ENCODE measurements around the gene PRKCE. TPM values are rescaled to one million over a fixed set of nuclear protein-coding genes. Genes with fewer than 3 reads are reported as not detected.

PRKCE gene
- total RNA-seq, 2 experiments from 2014 or later = 17.0 to 42.1 TPM

DNA sequence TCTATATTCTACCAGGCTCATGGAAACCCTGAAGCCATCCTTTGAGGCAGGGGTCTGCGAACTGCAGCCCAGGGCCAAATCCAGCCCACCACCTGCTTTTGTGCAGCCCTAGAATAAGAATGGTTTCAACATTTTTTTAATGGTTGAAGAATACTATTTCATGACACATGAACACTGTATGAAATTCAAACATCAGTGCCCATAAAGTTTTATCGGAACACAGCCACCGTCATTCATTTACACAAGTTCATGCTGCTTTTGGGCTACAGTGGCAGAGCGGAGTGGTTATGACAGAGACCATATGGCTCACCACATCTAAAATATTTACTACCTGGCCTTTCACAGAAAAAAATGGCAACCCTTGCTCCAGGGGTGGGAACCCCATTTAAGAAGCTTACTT is 521.6 kb downstream of the PRKCE start:
- H4K20me1 ChIP-seq (ENCODE audit: insufficient read depth, low read length) = no peaks in the 10 kb centered on the region
- no peak overlapping the region for H3K4me2 ChIP-seq (ENCODE audit: low read length)
- ChIA-PET CTCF (ENCODE audit: unreplicated experiment) (no interaction called here), POLR2A (no interaction called here)
- H3K4me3 ChIP-seq (ENCODE audit: low read depth, low read length, poor library complexity, severe bottlenecking) = no peak overlapping the region
- intact Hi-C loops (cut with micrococcal nuclease; ENCODE audit: unreplicated experiment) = no loop called here
- no peaks in the 10 kb centered on the region for H3K9me3 ChIP-seq (ENCODE audit: low read length)
- BruUV-seq (replicated peaks) = no TSS peak
- no peak overlapping the region for H2AFZ ChIP-seq (ENCODE audit: low read length)
- no peaks in the 10 kb centered on the region for H3K9me2 ChIP-seq (ENCODE audit: insufficient read depth, low read length)
- no peak overlapping the region for H3K27ac ChIP-seq (ENCODE audit: low read depth, low read length, poor library complexity, severe bottlenecking)
- no peaks in the 10 kb centered on the region for H3K36me3 ChIP-seq (ENCODE audit: insufficient read depth, low read length)
- no peak for DNase-seq (ENCODE audit: low spot score)
- TF ChIP-seq, protein P1, sequence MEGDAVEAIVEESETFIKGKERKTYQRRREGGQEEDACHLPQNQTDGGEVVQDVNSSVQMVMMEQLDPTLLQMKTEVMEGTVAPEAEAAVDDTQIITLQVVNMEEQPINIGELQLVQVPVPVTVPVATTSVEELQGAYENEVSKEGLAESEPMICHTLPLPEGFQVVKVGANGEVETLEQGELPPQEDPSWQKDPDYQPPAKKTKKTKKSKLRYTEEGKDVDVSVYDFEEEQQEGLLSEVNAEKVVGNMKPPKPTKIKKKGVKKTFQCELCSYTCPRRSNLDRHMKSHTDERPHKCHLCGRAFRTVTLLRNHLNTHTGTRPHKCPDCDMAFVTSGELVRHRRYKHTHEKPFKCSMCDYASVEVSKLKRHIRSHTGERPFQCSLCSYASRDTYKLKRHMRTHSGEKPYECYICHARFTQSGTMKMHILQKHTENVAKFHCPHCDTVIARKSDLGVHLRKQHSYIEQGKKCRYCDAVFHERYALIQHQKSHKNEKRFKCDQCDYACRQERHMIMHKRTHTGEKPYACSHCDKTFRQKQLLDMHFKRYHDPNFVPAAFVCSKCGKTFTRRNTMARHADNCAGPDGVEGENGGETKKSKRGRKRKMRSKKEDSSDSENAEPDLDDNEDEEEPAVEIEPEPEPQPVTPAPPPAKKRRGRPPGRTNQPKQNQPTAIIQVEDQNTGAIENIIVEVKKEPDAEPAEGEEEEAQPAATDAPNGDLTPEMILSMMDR (conservative IDR thresholded peaks at IDR 0.05; ENCODE audit: low read length) = no peak
- TF ChIP-seq EZH2phosphoT487 (IDR thresholded peaks at IDR 0.05; ENCODE audit: borderline replicate concordance, low read depth, low read length) = no peak
- no peaks in the 10 kb centered on the region for H3K79me2 ChIP-seq (ENCODE audit: insufficient read depth, low read depth, low read length)
- no peaks in the 10 kb centered on the region for H3K4me1 ChIP-seq (ENCODE audit: insufficient read depth, low read length, poor library complexity, severe bottlenecking)

DNA sequence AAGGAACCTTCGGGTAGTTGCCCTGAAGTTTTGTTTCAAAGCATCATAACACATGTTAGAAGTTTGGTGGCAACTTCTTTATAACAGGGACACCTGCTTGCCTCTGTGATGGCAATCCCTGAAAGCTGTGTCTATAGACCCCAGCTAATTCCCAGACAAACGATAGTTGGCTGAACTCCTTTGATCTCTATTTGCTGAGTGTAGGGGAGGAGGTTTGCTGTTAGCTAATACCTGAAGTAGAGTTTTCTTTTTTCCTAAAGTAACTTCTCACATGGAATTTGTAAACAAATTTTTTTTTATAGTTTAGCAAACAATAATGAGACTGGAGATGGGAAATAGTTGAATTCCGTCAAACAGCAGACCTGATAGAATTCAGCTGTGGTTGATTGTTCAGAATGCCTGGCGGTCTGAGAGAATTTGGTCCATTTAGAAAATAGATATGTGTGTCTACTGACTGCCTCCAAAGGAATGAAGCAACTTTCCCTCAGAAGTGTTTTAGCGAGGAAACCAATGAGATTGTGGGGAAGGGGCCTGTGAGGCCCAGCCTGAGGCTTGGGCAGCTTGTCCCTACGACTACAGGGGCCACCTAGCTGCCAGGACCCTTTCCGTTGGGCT is 522.3 kb downstream of the PRKCE start:
- H3K27ac ChIP-seq (ENCODE audit: low read depth, low read length, poor library complexity, severe bottlenecking) = no peak overlapping the region
- H4K20me1 ChIP-seq (ENCODE audit: insufficient read depth, low read length) = no peaks in the 10 kb centered on the region
- no peak overlapping the region for H2AFZ ChIP-seq (ENCODE audit: low read length)
- no peak overlapping the region for H3K4me3 ChIP-seq (ENCODE audit: low read depth, low read length, poor library complexity, severe bottlenecking)
- POLR2A ChIA-PET = no interaction called here
- intact Hi-C loops (cut with micrococcal nuclease; ENCODE audit: unreplicated experiment) = no loop called here
- no peak for DNase-seq (ENCODE audit: low spot score)
- no peak overlapping the region for H3K4me2 ChIP-seq (ENCODE audit: low read length)
- CTCF ChIA-PET (ENCODE audit: unreplicated experiment) = no interaction called here
- H3K4me1 ChIP-seq (ENCODE audit: insufficient read depth, low read length, poor library complexity, severe bottlenecking) = no peaks in the 10 kb centered on the region
- H3K9me3 ChIP-seq (ENCODE audit: low read length) = no peaks in the 10 kb centered on the region
- TF ChIP-seq, protein P1 (conservative IDR thresholded peaks at IDR 0.05; ENCODE audit: low read length) = no peak
- no peak for TF ChIP-seq EZH2phosphoT487 (IDR thresholded peaks at IDR 0.05; ENCODE audit: borderline replicate concordance, low read depth, low read length)
- no TSS peak for BruUV-seq (replicated peaks)
- H3K36me3 ChIP-seq (ENCODE audit: insufficient read depth, low read length) = no peaks in the 10 kb centered on the region
- H3K9me2 ChIP-seq (ENCODE audit: insufficient read depth, low read length) = no peaks in the 10 kb centered on the region
- no peaks in the 10 kb centered on the region for H3K79me2 ChIP-seq (ENCODE audit: insufficient read depth, low read depth, low read length)

DNA sequence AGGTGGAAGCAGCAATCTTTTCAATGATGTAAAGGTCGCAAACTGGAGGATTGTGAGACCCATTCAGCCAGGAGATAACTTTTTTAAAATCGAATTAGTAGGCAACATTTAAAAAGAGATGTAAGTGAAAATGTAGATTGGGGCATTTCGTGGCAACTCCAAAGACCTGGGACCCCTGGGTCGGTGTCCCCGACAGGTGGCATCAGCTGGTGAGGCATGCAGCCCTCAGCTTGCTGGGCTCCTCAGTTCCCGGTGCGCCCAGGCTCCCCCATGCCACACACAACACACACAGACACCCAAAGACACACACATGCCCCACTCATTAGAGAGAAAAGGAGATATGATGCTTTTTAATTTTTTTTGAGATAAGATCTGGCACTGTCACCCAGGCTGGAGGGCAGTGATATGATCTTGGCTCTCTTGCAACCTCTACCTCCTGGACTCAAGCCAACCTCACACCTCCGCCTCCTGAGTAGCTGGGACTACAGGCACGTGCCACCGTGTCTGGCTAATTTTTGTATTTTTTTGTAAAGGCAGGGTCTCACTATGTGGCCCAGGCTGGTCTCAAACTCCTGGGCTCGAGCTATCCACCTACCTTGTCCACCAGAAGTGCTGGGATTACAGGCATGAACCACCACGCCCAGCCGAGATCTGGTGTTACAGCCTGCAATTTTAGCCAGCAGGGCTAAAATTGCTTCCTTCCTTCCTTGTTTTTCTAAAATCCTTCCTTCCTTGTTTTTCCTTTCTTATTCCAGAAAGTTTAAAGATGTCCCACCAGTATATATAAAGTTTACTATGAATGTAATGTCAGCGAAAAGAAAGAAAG is 523.1 kb downstream of the PRKCE start:
- Histone ChIP-seq H4K20me1 (ENCODE audit: insufficient read depth, low read length) (no peaks in the 10 kb centered on the region), H2AFZ (ENCODE audit: low read length) (no peak overlapping the region), H3K27ac (ENCODE audit: low read depth, low read length, poor library complexity, severe bottlenecking) (no peak overlapping the region), H3K4me3 (ENCODE audit: low read depth, low read length, poor library complexity, severe bottlenecking) (no peak overlapping the region), H3K36me3 (ENCODE audit: insufficient read depth, low read length) (no peaks in the 10 kb centered on the region), H3K4me1 (ENCODE audit: insufficient read depth, low read length, poor library complexity, severe bottlenecking) (no peaks in the 10 kb centered on the region), H3K9me2 (ENCODE audit: insufficient read depth, low read length) (no peaks in the 10 kb centered on the region), H3K4me2 (ENCODE audit: low read length) (no peak overlapping the region), H3K9me3 (ENCODE audit: low read length) (no peaks in the 10 kb centered on the region), H3K79me2 (ENCODE audit: insufficient read depth, low read depth, low read length) (no peaks in the 10 kb centered on the region)
- POLR2A ChIA-PET = interaction anchor here (1.3 kb wide), 1 partner anchor 12 kb away, joined by 4 read pairs; no protein-coding TSS in a partner anchor
- CTCF ChIA-PET (ENCODE audit: unreplicated experiment) = no interaction called here
- DNase-seq (ENCODE audit: low spot score) = no peak
- BruUV-seq (replicated peaks) = no TSS peak
- intact Hi-C loops (cut with micrococcal nuclease; ENCODE audit: unreplicated experiment) = no loop called here
- no peak for TF ChIP-seq EZH2phosphoT487 (IDR thresholded peaks at IDR 0.05; ENCODE audit: borderline replicate concordance, low read depth, low read length)
- TF ChIP-seq, protein P1 (conservative IDR thresholded peaks at IDR 0.05; ENCODE audit: low read length) = no peak

All from OCI-LY7 (cell line).